Measurements from ENCODE around the gene FGFR3.

FGFR3 gene

DNA sequence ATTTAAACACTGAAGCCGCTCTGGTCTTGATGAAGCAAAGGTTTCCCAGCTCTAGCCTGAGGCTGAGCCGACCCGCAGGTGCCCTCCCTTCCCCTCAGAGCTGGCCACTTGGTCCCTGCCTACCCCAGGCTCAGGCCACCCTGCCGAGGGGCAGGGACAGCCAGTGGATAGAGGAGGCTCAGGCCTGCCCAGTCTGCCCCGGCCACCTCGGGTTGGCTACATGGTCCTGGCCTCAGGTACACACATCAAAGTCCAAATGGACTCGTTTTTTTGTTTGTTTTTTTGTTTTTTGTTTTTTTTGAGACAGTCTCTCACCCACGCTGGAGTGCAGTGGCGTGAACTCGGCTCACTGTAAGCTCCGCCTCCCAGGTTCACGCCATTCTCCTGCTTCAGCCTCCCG is 47.9 kb upstream of the FGFR3 start:
- H3K27me3 ChIP-seq (ENCODE audit: insufficient read depth, low read depth) = no peaks in the 10 kb centered on the region
- no peak overlapping the region for H2AFZ ChIP-seq (ENCODE audit: low read depth)
- no peak overlapping the region for H3K9ac ChIP-seq
- H3K79me2 ChIP-seq (ENCODE audit: insufficient read depth, low read depth) = no peaks in the 10 kb centered on the region
- no peaks in the 10 kb centered on the region for H3K4me1 ChIP-seq (ENCODE audit: low read depth, poor library complexity, severe bottlenecking)
- TF ChIP-seq, protein P1, sequence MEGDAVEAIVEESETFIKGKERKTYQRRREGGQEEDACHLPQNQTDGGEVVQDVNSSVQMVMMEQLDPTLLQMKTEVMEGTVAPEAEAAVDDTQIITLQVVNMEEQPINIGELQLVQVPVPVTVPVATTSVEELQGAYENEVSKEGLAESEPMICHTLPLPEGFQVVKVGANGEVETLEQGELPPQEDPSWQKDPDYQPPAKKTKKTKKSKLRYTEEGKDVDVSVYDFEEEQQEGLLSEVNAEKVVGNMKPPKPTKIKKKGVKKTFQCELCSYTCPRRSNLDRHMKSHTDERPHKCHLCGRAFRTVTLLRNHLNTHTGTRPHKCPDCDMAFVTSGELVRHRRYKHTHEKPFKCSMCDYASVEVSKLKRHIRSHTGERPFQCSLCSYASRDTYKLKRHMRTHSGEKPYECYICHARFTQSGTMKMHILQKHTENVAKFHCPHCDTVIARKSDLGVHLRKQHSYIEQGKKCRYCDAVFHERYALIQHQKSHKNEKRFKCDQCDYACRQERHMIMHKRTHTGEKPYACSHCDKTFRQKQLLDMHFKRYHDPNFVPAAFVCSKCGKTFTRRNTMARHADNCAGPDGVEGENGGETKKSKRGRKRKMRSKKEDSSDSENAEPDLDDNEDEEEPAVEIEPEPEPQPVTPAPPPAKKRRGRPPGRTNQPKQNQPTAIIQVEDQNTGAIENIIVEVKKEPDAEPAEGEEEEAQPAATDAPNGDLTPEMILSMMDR (conservative IDR thresholded peaks at IDR 0.05; ENCODE audit: low read depth, low read length) = no peak
- H4K20me1 ChIP-seq (ENCODE audit: insufficient read depth) = no peaks in the 10 kb centered on the region
- H3K36me3 ChIP-seq (ENCODE audit: insufficient read depth) = no peaks in the 10 kb centered on the region
- no peak overlapping the region for H3K4me3 ChIP-seq (IDR thresholded peaks at IDR 0.05; ENCODE audit: insufficient read depth, low read depth, low read length)
- no peak overlapping the region for H3K27ac ChIP-seq
- no peak overlapping the region for H3K4me2 ChIP-seq

DNA sequence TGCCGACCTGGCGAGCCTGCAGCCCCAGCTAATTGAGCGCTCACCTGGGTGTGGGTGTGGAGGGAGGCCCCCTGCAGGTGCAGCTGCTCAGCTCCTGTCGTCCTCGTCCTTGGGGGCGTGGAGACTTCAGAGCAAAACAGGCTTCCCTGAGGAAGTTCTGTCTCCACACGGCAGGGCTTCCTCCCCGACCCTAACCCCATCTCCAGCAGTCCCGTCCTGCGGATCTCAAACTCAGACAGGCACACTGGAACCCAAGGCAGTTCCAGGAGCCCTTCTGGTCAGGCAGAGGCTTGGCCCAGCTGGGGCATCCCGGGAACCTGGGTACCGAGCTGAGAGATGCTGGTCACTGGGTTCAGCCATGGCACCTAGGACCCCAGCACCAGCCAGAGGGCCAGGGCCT is 47.4 kb upstream of the FGFR3 start:
- Histone ChIP-seq H3K79me2 (ENCODE audit: insufficient read depth, low read depth) (no peaks in the 10 kb centered on the region), H3K4me3 (IDR thresholded peaks at IDR 0.05; ENCODE audit: insufficient read depth, low read depth, low read length) (no peak overlapping the region), H3K4me1 (ENCODE audit: low read depth, poor library complexity, severe bottlenecking) (no peaks in the 10 kb centered on the region), H3K27me3 (ENCODE audit: insufficient read depth, low read depth) (no peaks in the 10 kb centered on the region), H4K20me1 (ENCODE audit: insufficient read depth) (no peaks in the 10 kb centered on the region), H3K36me3 (ENCODE audit: insufficient read depth) (no peaks in the 10 kb centered on the region), H3K4me2 (no peak overlapping the region), H3K27ac (no peak overlapping the region), H3K9ac (no peak overlapping the region), H2AFZ (ENCODE audit: low read depth) (no peak overlapping the region)
- TF ChIP-seq, protein P1 (conservative IDR thresholded peaks at IDR 0.05; ENCODE audit: low read depth, low read length) = no peak

DNA sequence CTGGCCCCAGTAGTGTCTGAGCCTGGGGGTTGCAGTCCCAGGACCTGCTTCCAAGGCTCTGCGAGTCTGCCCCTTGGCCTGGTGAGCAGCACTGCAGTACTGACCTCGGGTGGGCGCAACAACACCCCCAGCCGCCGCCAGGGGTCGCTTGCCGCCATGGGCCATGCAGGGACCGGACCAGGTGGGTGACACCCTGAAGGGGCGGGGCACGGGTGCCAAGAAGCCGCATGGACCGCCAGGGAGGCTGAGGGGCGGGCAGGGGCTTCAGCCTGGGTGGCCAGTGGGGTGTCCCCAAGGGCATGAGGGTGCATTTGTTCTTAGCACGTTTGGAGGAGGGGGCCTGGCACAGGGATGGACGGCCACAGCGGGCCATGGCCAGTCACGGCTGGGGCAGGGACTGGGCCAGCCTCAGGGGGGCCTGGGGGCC is 46.8 kb upstream of the FGFR3 start:
- no peak overlapping the region for H3K4me2 ChIP-seq

DNA sequence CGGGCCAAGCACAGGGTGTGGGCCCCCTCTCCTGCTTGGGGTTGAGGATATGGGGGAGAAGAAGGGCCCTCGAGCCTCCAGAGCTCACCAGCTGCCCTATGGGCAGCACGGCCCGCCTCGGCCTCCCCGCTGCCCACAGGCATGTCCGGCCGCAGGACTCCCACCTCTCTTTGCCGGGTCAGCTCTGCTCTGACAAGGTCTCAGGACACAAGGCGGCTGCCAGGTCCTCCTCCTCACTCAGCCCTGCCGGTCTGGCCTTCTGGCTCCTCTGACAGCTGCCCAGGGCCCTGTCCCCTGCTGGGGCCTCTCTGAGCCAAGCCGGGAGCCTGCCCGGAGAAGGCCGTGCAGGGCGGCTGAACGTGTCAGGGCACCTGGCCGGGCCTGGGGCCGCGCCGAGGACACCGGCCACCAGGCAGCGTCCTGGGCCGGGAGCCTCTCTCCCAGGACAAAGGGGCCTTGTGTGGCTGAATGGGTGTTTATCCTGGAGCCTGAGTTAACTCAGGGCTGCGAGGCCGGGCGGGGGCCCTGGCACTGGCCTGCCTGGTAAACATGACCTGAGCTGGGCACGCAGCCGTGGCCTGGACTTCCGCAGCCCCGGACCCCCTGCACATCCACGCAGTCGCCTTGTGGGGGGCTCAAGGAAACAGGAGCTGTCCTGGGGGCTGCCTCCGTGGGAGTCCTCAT is 46.0 kb upstream of the FGFR3 start:
- no peak overlapping the region for H3K9ac ChIP-seq
- H3K4me2 ChIP-seq = no peak overlapping the region
- H3K27ac ChIP-seq = no peak overlapping the region
- H3K27me3 ChIP-seq (ENCODE audit: insufficient read depth, low read depth) = no peaks in the 10 kb centered on the region
- H3K36me3 ChIP-seq (ENCODE audit: insufficient read depth) = no peaks in the 10 kb centered on the region
- H2AFZ ChIP-seq (ENCODE audit: low read depth) = no peak overlapping the region
- no peaks in the 10 kb centered on the region for H3K79me2 ChIP-seq (ENCODE audit: insufficient read depth, low read depth)
- H3K4me1 ChIP-seq (ENCODE audit: low read depth, poor library complexity, severe bottlenecking) = no peaks in the 10 kb centered on the region
- no peak overlapping the region for H3K4me3 ChIP-seq (IDR thresholded peaks at IDR 0.05; ENCODE audit: insufficient read depth, low read depth, low read length)
- TF ChIP-seq, protein P1 (conservative IDR thresholded peaks at IDR 0.05; ENCODE audit: low read depth, low read length) = no peak
- no peaks in the 10 kb centered on the region for H4K20me1 ChIP-seq (ENCODE audit: insufficient read depth)

More for the DNA sequence above, 46.8 kb upstream of the FGFR3 start:
- Histone ChIP-seq H3K27me3 (ENCODE audit: insufficient read depth, low read depth) (no peaks in the 10 kb centered on the region), H3K27ac (no peak overlapping the region), H3K36me3 (ENCODE audit: insufficient read depth) (no peaks in the 10 kb centered on the region), H3K9ac (no peak overlapping the region), H4K20me1 (ENCODE audit: insufficient read depth) (no peaks in the 10 kb centered on the region), H3K4me3 (IDR thresholded peaks at IDR 0.05; ENCODE audit: insufficient read depth, low read depth, low read length) (no peak overlapping the region), H3K4me1 (ENCODE audit: low read depth, poor library complexity, severe bottlenecking) (no peaks in the 10 kb centered on the region), H2AFZ (ENCODE audit: low read depth) (no peak overlapping the region), H3K79me2 (ENCODE audit: insufficient read depth, low read depth) (no peaks in the 10 kb centered on the region)
- TF ChIP-seq, protein P1 (conservative IDR thresholded peaks at IDR 0.05; ENCODE audit: low read depth, low read length) = peak; percentile 68
